Spleen (tissue), 11 donors: ENCODE data around the gene PREB. TPM values are rescaled to one million over a fixed set of nuclear protein-coding genes. Genes with fewer than 3 reads are reported as not detected.

ENCODE experiments used
- DNase-seq: peaks from one replicate; pipeline ENCODE4 v3.0.0-alpha.2; 2020
- H3K27ac ChIP-seq, 8 donors: fragments of 200-600 bp; sonication (generic) in 7 of 8; 1 replicate in 4 of 8; 2 replicates in 4 of 8; pipeline versions ENCODE4 v1.5.0 to v1.8.0; 2016 to 2021; ENCODE audit warnings: inconsistent platforms in 4 of 8, mild to moderate bottlenecking in 4 of 8, moderate library complexity in 1 of 8
- H3K27me3 ChIP-seq, 7 donors: fragments of 200-600 bp; sonication (generic) in 6 of 7; replicated peaks in 1 of 7; 1 replicate in 4 of 7; 2 replicates in 3 of 7; pipeline versions ENCODE4 v1.5.0 to v1.8.0; 2016 to 2021; ENCODE audit warnings: inconsistent platforms in 3 of 7, mild to moderate bottlenecking in 1 of 7
- H3K36me3 ChIP-seq, 6 donors: fragments of 200-600 bp; sonication (generic) in 5 of 6; 1 replicate in 4 of 6; 2 replicates in 2 of 6; pipeline versions ENCODE4 v1.5.0 to v1.8.0; 2016 to 2021; ENCODE audit warnings: inconsistent platforms in 2 of 6
- H3K4me1 ChIP-seq, 6 donors: fragments of 200-600 bp; sonication (generic) in 5 of 6; 1 replicate in 3 of 6; 2 replicates in 3 of 6; pipeline versions ENCODE4 v1.5.0 to v1.8.0; 2016 to 2021; ENCODE audit warnings: inconsistent platforms in 3 of 6
- H3K4me3 ChIP-seq, 8 donors: fragments of 200-600 bp; sonication (generic) in 7 of 8; 1 replicate in 4 of 8; 2 replicates in 4 of 8; pipeline versions ENCODE4 v1.5.0 to v1.8.0; 2016 to 2021; ENCODE audit warnings: inconsistent platforms in 4 of 8, mild to moderate bottlenecking in 4 of 8, moderate library complexity in 2 of 8
- H3K9me3 ChIP-seq, 8 donors: fragments of 200-600 bp; sonication (generic) in 7 of 8; 1 replicate in 4 of 8; 2 replicates in 4 of 8; pipeline versions ENCODE4 v1.5.0 to v1.8.0; 2016 to 2021; ENCODE audit warnings: inconsistent platforms in 4 of 8
- POLR2A ChIP-seq, 3 donors: fragments of 450-650 bp; IDR thresholded peaks; one replicate each; pipeline ENCODE4 v1.5.1; 2017; ENCODE audit warnings: antibody characterized with exemption in 3 of 3, mild to moderate bottlenecking in 1 of 3
- POLR2AphosphoS5 ChIP-seq, 3 donors: sonication (generic); formaldehyde crosslinking; IDR thresholded peaks; one replicate each; pipeline ENCODE4 v1.5.1; 2017; ENCODE audit warnings: antibody characterized with exemption in 3 of 3
- WGBS, 5 donors: extraction: QIAGEN DNeasy Blood & Tissue Kit in 3 of 5; methylation state at CpG; one replicate each; pipeline versions ENCODE4 v1.1.5 to v1.1.7; 2013 to 2018; 5-methylcytosine and 5-hydroxymethylcytosine counted together
- intact Hi-C: fragments of 100-400 bp; cut with DNase I; formaldehyde crosslinking; loops from one replicate; pipeline ENCODE4 v1.15.0; 2023; ENCODE audit warnings: low total_unique reads
- polyA plus RNA-seq, 3 donors: library from polyadenylated mRNA; stranded (reverse); fragments of 200-250 nt; gene quantifications; one replicate each; pipeline ENCODE4 v1.2.1, GENCODE V29; 2013
- total RNA-seq, 7 donors: library from RNA; depleted of rRNA in 3 of 7; stranded (reverse); fragments of >200 nt in 3 of 7; fragmentation: NEBNext Ultra II Directional in 4 of 7; extraction: Animal tissue kit (Norgen Biotek cat#: 25700) in 4 of 7; gene quantifications; one replicate each; pipeline versions ENCODE4 v1.1.0 to v1.2.1, GENCODE V29; 2016 to 2021
- TF ChIP-seq, protein P1 (sequence below), 11 experiments: fragments of 200-600 bp in 7 of 11; fragments of 450-650 bp in 4 of 11; sonication (generic) in 4 of 11; IDR thresholded peaks in 8 of 11; conservative IDR thresholded peaks in 3 of 11; 1 replicate in 7 of 11; 2 replicates in 4 of 11; pipeline versions ENCODE4 v1.4.0 to v1.8.0; 2016 to 2021; ENCODE audit warnings: antibody characterized with exemption in 11 of 11, inconsistent platforms in 4 of 11, mild to moderate bottlenecking in 1 of 11
- donor health status: healthy with polysubstance abuse.
- donor health status: DM: no; HTN: no; CAD: no; lungs with moderate emphysema.
- donor health status: DM: no; HTN: no; CAD: no.
- donor health status: Bipolar disorder and iron deficiency.
- donor health status: healthy.
- donor health status: DM: no; HTN: no; CAD: no.
- donor health status: DM: yes; HTN: yes; CAD: no.

The PREB gene
- total and polyA plus RNA-seq, 10 donors, result 42.8 to 75.0 (median 49.0) TPM

DNA sequence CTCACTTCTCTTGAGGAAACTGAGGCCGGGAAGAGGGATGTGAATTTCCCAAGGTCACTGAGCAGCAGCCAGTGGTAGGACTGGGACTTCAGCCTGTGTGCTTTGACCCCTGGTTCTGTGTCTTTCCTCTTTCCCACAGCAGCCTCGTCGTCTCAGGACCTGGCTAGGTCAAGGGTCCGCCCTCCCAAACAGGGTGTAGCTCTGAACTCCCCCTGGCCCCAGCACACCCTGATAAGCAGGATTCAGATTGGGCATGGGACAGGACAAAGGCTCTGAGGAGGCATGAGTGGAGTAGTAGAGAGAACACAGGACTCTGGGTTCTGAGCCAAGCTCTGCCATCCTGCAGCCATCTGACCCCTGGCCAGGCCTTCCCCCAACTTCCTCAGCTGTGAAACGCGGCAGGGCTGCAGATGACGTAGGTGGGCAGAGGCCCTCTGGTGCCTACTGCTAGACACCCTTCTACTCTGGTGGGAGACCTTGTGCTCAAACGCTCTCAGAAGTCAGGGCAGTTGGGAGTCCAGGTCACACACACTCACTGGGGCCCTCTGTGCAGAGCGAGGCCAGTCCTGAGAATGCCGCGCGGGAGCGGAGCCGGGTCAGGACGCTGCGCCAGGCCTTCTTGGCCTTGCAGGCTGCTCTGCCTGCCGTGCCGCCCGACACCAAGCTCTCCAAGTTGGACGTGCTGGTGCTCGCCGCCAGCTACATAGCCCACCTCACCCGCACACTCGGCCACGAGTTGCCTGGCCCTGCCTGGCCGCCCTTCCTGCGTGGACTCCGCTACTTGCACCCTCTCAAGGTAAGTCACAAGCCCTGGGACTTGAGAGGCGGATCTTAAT is 15.4 kb upstream of the PREB start:
- Histone ChIP-seq H3K4me3 (peak overlapping the region in 2 of 8 donors; percentile 18 to 34), H3K9me3 (no peaks in the 10 kb centered on the region), H3K4me1 (peaks cover 0 to 3% (median 0%) of the 10 kb centered on the region in 6 donors), H3K27me3 (peaks cover 0 to 16% (median 0%) of the 10 kb centered on the region in 7 donors), H3K36me3 (no peaks in the 10 kb centered on the region), H3K27ac (peak overlapping the region in 6 of 8 donors; percentile 26 to 60 (median 46))
- intact Hi-C loops, result no loop called here
- TF ChIP-seq, protein P1, sequence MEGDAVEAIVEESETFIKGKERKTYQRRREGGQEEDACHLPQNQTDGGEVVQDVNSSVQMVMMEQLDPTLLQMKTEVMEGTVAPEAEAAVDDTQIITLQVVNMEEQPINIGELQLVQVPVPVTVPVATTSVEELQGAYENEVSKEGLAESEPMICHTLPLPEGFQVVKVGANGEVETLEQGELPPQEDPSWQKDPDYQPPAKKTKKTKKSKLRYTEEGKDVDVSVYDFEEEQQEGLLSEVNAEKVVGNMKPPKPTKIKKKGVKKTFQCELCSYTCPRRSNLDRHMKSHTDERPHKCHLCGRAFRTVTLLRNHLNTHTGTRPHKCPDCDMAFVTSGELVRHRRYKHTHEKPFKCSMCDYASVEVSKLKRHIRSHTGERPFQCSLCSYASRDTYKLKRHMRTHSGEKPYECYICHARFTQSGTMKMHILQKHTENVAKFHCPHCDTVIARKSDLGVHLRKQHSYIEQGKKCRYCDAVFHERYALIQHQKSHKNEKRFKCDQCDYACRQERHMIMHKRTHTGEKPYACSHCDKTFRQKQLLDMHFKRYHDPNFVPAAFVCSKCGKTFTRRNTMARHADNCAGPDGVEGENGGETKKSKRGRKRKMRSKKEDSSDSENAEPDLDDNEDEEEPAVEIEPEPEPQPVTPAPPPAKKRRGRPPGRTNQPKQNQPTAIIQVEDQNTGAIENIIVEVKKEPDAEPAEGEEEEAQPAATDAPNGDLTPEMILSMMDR (IDR thresholded peaks at IDR 0.05 in 8 of 11, conservative IDR thresholded peaks at IDR 0.05 in 3 of 11), result no peak
- TF ChIP-seq POLR2A (IDR thresholded peaks at IDR 0.05), result no peak
- peak in 1 of 3 donors; percentile 14 for TF ChIP-seq POLR2AphosphoS5 (IDR thresholded peaks at IDR 0.05)
- 68 to 90% (median 83%) methylated on average over 4 to 29 of the region's 29 CpGs for WGBS, 5 donors
- DNase-seq, result peak; percentile 68

GRCh38 chr2:27148801-27149439 is 14.5 kb upstream of the PREB start, which contains the start of gene TCF23:
Gene TCF23, plus strand, starts transcription at chr2:27149004. Its CDS starts 130 bp downstream, at chr2:27149134.
- intact Hi-C loops, result no loop called here
- Histone ChIP-seq H3K27me3 (peaks cover 0 to 16% (median 0%) of the 10 kb centered on the region in 7 donors), H3K36me3 (no peaks in the 10 kb centered on the region), H3K27ac (peak within 1 kb of the TSS in 6 of 8 donors; percentile 26 to 60 (median 46)), H3K4me3 (peak within 1 kb of the TSS in 3 of 8 donors; percentile 9 to 34 (median 18)), H3K4me1 (peaks cover 0 to 3% (median 0%) of the 10 kb centered on the region in 6 donors), H3K9me3 (no peaks in the 10 kb centered on the region)
- 64 to 88% (median 69%) methylated on average over 11 to 12 of the region's 12 CpGs for WGBS, 5 donors
- TF ChIP-seq, protein P1 (IDR thresholded peaks at IDR 0.05 in 8 of 11, conservative IDR thresholded peaks at IDR 0.05 in 3 of 11), result no peak
- peak; percentile 7 to 68 (median 61) for TF ChIP-seq POLR2AphosphoS5 (IDR thresholded peaks at IDR 0.05)
- DNase-seq, result peak; percentile 76

DNA sequence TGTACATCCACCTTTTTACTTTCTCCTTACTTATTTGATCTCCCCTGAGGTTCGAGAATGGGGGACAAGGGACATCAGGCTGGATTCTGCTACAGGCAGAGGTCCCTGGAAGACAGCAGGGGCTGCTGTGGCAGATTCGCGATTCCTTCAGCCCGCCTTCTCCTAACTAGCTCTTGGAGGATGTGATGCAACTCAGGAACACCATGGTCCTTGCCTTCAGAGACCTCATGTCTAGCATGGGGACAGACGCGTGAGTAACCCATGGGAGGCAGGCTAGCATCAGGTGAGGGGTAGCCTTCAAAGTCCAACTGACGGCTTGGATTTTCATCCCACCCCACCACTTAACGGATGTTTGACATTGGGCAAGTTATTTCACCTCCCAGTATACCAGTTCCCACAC is 13.5 kb upstream of the PREB start:
- 89 to 93% (median 90%) methylated on average over 8 of the region's 8 CpGs for WGBS, 5 donors
- no peaks in the 10 kb centered on the region for H3K36me3 ChIP-seq
- intact Hi-C loops, result no loop called here
- peak; percentile 28 for DNase-seq
- no peak for TF ChIP-seq POLR2AphosphoS5 (IDR thresholded peaks at IDR 0.05)
- TF ChIP-seq POLR2A (IDR thresholded peaks at IDR 0.05), result no peak
- TF ChIP-seq, protein P1 (IDR thresholded peaks at IDR 0.05 in 8 of 11, conservative IDR thresholded peaks at IDR 0.05 in 3 of 11), result no peak
- peaks cover 0 to 16% (median 0%) of the 10 kb centered on the region in 7 donors for H3K27me3 ChIP-seq
- H3K27ac ChIP-seq, result no peak overlapping the region
- peaks cover 0 to 3% (median 0%) of the 10 kb centered on the region in 6 donors for H3K4me1 ChIP-seq
- H3K4me3 ChIP-seq, result no peak overlapping the region
- no peaks in the 10 kb centered on the region for H3K9me3 ChIP-seq

GRCh38 chr2:27145682-27146081 is 11.2 kb upstream of the PREB start:
- WGBS, 5 donors, result 78 to 87% (median 81%) methylated on average over 2 of the region's 2 CpGs

More at GRCh38 chr2:27145682-27146081, 11.2 kb upstream of the PREB start:
- intact Hi-C loops, result no loop called here
- Histone ChIP-seq H3K4me1 (peaks cover 0 to 3% (median 0%) of the 10 kb centered on the region in 6 donors), H3K9me3 (no peaks in the 10 kb centered on the region), H3K27me3 (peaks cover 0 to 16% (median 0%) of the 10 kb centered on the region in 7 donors), H3K36me3 (no peaks in the 10 kb centered on the region), H3K27ac (no peak overlapping the region), H3K4me3 (no peak overlapping the region)
- DNase-seq, result no peak
- TF ChIP-seq, protein P1 (IDR thresholded peaks at IDR 0.05 in 8 of 11, conservative IDR thresholded peaks at IDR 0.05 in 3 of 11), result no peak
- TF ChIP-seq POLR2AphosphoS5 (IDR thresholded peaks at IDR 0.05) (no peak), POLR2A (IDR thresholded peaks at IDR 0.05) (no peak)
